Middle frontal gyrus (tissue), 1 donor: ENCODE results near the gene ASIC5.

ENCODE experiments used
- DNase-seq: peaks from one replicate; pipeline ENCODE4 v3.0.0-alpha.2; 2015; ENCODE audit warnings: low spot score; ENCODE audit errors: extremely low spot score

The ASIC5 gene

DNA sequence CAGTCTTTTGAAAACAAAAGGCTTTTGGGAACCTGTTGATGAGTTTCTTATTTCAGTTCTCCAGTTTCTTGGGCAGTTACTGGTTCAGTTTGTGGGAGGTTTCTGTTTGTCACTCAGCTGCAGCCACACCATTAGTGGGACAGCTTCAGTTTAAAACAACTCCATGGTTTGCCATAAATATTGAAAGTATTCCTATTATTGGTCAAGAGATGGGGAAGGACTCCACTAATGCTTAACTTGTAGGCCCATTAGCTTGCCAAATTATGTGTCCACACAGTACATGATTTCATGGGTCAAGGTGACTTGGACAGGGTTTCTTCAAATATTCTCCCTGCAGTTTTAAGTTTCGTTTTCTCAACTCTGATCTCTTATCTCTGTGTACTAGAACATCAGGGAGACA is 15.5 kb upstream of the ASIC5 start:
- no peak for DNase-seq

- DNase-seq: no peak
Measured at GRCh38 chr4:155879767-155880166, 13.7 kb upstream of the ASIC5 start.

DNA sequence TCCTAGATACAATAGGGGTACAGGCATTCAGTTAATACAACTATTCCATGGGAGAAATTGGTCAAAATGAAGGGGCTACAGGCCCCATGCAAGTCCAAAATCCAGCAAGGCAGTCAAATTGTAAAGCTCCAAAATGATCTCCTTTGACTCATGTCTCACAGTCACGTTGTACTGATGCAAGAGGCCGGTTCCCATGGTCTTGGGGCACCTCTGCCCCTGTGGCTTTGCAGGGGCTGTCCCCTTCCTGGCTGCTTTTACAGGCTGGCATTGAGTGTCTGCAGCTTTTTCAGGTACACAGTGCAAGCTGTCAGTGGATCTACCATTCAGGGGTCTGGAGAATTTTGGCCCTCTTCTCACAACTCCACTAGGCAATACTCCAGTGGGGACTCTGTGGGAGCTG is 12.5 kb upstream of the ASIC5 start:
- no peak for DNase-seq

DNA sequence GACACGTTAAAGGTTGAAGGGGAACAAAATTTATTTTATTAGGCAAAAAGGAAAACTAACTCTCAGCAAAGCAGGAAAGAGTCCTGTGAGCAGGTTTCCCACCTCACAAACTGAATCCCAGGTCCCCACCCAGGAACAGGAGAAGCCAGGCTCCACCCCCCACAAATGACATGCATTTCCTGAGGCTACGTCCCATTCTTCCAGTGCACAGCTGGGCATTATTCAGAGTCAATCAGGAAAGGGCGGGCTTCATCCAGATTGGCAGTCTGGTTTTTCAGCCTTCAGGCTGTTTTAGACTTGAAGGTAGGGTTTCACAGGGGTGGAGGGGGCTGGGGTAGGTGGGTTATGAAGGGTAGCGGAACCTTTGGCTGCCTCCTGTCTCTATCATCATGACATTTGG is 11.9 kb upstream of the ASIC5 start:
- DNase-seq: no peak

- DNase-seq: no peak
Measured at GRCh38 chr4:155875878-155876277, 9.8 kb upstream of the ASIC5 start.

GRCh38 chr4:155855897-155856296 is 10.2 kb downstream of the ASIC5 start:
- DNase-seq: no peak

GRCh38 chr4:155854582-155855226 is 11.4 kb downstream of the ASIC5 start:
- no peak for DNase-seq

- no peak for DNase-seq
Measured at GRCh38 chr4:155853189-155853588, 12.9 kb downstream of the ASIC5 start.

- no peak for DNase-seq
Measured at GRCh38 chr4:155849042-155849441, 17.0 kb downstream of the ASIC5 start.

DNA sequence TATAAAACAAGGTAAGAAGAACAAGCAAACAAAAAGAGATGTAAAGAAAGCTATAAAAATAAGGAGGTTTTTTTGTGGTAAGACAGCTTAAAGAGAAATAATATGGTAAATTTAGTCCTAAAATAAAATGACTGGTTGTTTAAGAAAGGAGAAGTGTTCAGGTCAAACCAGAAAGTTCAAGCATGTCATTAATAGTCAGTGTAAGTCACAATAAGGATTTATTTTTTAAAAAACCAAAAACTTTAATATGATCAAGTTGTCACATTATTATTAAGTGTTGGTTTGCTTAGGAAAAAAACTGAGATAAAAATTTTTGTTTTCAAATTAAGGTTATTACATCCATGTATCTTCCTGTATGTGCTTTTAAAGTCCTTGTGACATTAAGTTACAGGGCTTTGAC is 19.1 kb downstream of the ASIC5 start:
- DNase-seq: no peak

- DNase-seq: no peak
Measured at GRCh38 chr4:155842080-155842479, 24.0 kb downstream of the ASIC5 start.

DNA sequence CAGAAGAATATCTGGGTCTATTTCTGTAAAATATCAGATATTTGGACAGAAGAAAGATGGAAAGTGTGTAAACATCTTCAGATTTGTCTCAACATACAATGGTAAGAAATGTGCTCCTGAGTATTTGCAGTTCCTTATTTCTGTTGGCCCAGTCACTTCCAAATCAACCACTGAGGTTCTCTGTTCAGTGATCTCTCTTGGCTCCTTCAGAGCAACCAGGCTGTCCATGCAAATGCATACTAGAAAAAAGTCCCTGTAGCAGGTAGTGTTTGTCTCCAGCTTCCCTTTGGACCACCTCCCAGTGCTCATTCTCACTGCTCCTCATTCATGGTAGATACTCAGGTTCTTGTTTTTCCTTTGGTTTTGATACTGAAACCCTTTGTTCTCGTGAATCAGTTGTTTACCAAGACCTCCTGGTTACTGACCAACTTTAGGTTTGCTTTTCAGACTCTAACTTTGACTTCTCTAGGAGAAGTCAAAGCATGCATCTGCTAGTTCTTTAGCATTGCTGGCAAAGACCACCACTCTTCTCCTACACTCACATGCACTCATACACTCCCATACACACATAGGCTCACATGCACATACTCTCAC is 28.8 kb downstream of the ASIC5 start:
- no peak for DNase-seq

GRCh38 chr4:155832664-155833063 is 33.4 kb downstream of the ASIC5 start:
- DNase-seq: no peak

- no peak for DNase-seq
Measured at GRCh38 chr4:155828628-155829027, 37.4 kb downstream of the ASIC5 start.

DNA sequence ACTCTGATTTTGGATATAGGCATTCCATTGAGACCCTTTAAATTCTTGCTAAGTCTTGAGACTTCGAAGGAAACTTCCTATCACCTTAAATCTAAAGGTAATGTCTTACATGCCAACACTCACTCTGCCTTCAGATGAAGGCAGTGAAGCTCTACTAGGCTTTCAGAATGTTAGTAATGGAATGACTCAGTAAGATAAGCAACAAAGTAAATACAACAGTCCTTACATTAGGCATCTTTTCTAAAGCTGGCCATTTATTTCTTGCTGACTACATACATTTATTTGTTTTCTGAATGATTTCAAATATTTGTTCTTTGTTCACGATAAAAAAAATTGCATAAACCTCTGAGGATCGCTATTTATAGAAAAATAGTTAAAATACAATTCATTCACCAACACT is 43.5 kb downstream of the ASIC5 start:
- DNase-seq: no peak

GRCh38 chr4:155820887-155821518 is 45.1 kb downstream of the ASIC5 start:
- DNase-seq: no peak

DNA sequence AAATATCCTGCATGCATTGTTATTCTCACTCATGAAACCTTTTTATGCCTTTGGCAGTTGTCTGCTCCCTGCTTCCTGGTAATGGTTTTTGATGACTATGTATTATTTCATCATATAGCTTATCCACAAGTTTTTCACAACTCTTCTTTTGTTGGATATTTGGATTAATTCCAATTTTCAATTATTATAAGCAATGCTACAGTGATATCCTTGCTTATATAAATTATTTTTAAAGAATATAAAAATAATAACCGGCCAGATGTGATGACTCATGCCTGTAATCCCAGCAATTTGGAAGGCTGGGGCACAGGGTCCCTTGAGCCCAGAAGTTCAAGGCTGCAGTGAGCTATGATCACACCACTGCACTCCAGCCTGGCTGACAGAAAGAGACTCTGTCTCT is 47.0 kb downstream of the ASIC5 start:
- DNase-seq: no peak

- no peak for DNase-seq
Measured at GRCh38 chr4:155818639-155819038, 47.4 kb downstream of the ASIC5 start.

DNA sequence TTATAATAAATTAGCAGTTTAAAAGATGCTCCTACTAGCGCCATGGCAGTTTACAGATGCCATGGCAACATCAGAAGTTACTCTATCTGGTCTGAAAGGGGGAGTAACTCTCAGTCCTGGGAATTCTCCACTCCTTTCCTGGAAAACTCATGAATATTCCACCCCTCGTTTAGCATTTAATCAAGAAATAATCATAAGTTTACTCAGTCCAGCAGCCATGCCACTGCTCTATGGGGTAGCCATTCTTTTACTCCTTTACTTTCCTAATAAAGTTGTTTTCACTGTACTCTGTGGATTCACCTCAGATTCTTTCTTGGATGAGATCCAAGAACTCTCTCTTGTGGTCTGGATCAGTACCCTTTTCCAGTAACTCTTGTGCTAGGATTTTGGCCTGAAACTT is 55.0 kb downstream of the ASIC5 start:
- no peak for DNase-seq

DNA sequence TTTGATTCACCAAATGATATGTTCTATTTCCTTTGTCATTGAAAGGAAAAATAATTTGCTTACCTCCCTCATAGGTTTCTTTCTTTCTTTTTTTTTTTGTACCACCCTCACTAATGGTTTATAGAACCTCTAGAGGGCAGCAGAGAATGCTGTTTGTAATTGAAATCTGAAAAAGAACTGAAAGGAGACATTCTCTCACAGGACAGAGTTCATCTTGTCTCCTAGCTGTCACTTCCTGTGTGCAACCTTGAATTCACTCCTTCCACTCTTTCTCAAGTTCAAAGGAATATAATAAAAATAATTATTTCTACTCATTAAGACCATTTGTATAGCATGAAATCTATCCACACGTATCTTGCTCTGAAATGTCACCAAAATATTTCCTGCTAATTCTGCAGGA is 56.2 kb downstream of the ASIC5 start:
- DNase-seq: no peak

DNA sequence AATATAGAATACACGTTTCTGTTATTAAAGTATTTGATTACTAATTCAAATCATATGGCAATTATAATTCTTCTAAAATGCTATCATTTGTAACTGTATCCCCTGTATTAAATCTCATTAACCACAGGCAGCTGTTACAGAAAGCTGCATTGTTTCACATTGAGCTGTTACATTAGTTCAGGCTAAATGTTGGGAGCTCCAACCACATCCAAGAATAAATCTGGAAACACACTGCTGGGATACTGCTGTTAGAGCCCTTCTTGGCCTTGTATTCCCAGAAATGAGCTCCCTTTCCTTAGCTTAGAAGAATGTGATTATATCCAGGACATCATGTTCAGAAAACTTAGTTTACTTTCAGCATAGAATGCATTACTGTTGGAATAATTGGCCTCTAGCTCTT is 59.1 kb downstream of the ASIC5 start:
- DNase-seq: no peak

GRCh38 chr4:155805016-155805415 is 61.1 kb downstream of the ASIC5 start:
- DNase-seq: no peak
